Thyroid gland (tissue), 4 donors: ENCODE measurements around the gene ATXN7. TPM values are rescaled to one million over a fixed set of nuclear protein-coding genes. Genes with fewer than 3 reads are reported as not detected.

Source experiments
- DNase-seq, 2 donors: peaks; one replicate each; pipeline ENCODE4 v3.0.0-alpha.2; 2019
- H3K27ac ChIP-seq, 3 donors: fragments of 200-600 bp; sonication (generic); 1 replicate in 2 of 3; 2 replicates in 1 of 3; pipeline ENCODE4 v1.5.1; 2016 to 2019; ENCODE audit warnings: mild to moderate bottlenecking in 1 of 3, moderate library complexity in 1 of 3
- H3K27me3 ChIP-seq: fragments of 200-600 bp; sonication (generic); one replicate; pipeline ENCODE4 v1.5.1; 2019
- H3K36me3 ChIP-seq, 2 donors: fragments of 200-600 bp; sonication (generic); one replicate each; pipeline ENCODE4 v1.5.1; 2016 to 2019
- H3K4me1 ChIP-seq, 2 donors: fragments of 200-600 bp; sonication (generic); one replicate each; pipeline ENCODE4 v1.5.1; 2017 to 2019
- H3K4me3 ChIP-seq, 3 donors: fragments of 200-600 bp; sonication (generic); replicated peaks in 1 of 3; 1 replicate in 2 of 3; 2 replicates in 1 of 3; pipeline ENCODE4 v1.5.1; 2016; ENCODE audit warnings: mild to moderate bottlenecking in 1 of 3
- H3K9me3 ChIP-seq: fragments of 200-600 bp; sonication (generic); one replicate; pipeline ENCODE4 v1.5.1; 2017
- CTCF ChIP-seq, 6 experiments: fragments of 200-600 bp in 3 of 6; fragments of 450-650 bp in 3 of 6; sonication (generic) in 3 of 6; IDR thresholded peaks; one replicate each; pipeline ENCODE4 v1.5.1; 2016 to 2019; ENCODE audit warnings: antibody characterized with exemption in 6 of 6, mild to moderate bottlenecking in 2 of 6, inconsistent platforms in 1 of 6, moderate library complexity in 1 of 6
- POLR2A ChIP-seq, 2 donors: fragments of 450-650 bp; IDR thresholded peaks; one replicate each; pipeline ENCODE4 v1.6.1; 2017; ENCODE audit warnings: antibody characterized with exemption in 2 of 2, mild to moderate bottlenecking in 2 of 2, moderate library complexity in 1 of 2
- WGBS, 2 donors: methylation state at CpG; one replicate each; pipeline ENCODE4 v1.1.5; 2017; 5-methylcytosine and 5-hydroxymethylcytosine counted together
- intact Hi-C: fragments of 100-400 bp; cut with DNase I; formaldehyde crosslinking; loops from one replicate; pipeline ENCODE4 v1.15.1; 2023
- total RNA-seq, 4 donors: library from RNA; depleted of rRNA; stranded (reverse); fragments of >200 nt; gene quantifications; one replicate each; pipeline ENCODE4 v1.2.3, GENCODE V29; 2016

The ATXN7 gene
- total RNA-seq, 4 donors from 2014 or later: 23.2 to 51.8 (median 33.8) TPM

GRCh38 chr3:63980019-63980418 lies 116.4 kb downstream of the ATXN7 start:
- TF ChIP-seq POLR2A (IDR thresholded peaks at IDR 0.05): no peak
- TF ChIP-seq CTCF (IDR thresholded peaks at IDR 0.05): no peak
- Histone ChIP-seq H3K4me1 (peaks cover 0 to 26% of the 10 kb centered on the region in 2 donors), H3K36me3 (peaks cover 5 to 23% of the 10 kb centered on the region in 2 donors), H3K4me3 (no peak overlapping the region), H3K27ac (no peak overlapping the region), H3K9me3 (no peaks in the 10 kb centered on the region), H3K27me3 (no peaks in the 10 kb centered on the region)
- 91 to 95% methylated on average over 2 of the region's 2 CpGs for WGBS, 2 donors
- no peak for DNase-seq
- intact Hi-C loops: no loop called here

DNA sequence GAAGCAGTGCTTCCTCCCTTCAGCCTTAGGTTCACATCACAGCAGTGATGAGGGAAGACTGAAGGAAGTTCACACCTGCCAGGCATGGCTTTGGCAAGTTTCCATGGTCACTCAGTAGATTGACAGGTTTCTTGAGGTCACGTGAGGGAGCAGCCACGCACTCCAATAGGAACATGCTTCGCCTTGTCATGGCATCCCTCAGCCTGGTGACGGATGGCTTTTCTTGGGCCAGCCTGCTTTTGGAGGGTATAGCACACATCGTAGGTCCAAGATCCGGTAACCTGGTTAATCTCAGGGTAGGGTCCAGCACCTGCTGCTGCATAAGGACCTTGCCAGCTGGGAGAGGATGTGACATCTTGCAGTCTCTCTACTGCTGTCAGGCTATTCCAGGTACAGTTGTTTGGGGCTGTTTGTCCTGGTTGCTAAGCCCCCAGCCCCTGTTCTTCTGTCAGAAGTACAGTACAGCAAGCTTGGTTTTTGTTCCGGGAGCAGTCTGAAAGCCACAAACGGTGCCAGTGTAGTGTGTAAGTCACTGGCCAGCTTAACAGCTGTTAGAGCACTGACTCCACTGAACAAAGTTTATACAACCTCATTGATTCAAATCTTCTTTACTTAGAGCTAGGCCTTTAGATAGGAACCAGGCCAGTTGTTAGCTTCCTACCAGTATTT lies 117.3 kb downstream of the ATXN7 start:
- no peaks in the 10 kb centered on the region for H3K9me3 ChIP-seq
- no peaks in the 10 kb centered on the region for H3K27me3 ChIP-seq
- no peak overlapping the region for H3K4me3 ChIP-seq
- intact Hi-C loops: no loop called here
- WGBS, 2 donors: 90 to 97% methylated on average over 8 of the region's 8 CpGs
- H3K27ac ChIP-seq: no peak overlapping the region
- DNase-seq: no peak
- H3K36me3 ChIP-seq: peaks cover 5 to 23% of the 10 kb centered on the region in 2 donors
- peaks cover 0 to 20% of the 10 kb centered on the region in 2 donors for H3K4me1 ChIP-seq
- TF ChIP-seq POLR2A (IDR thresholded peaks at IDR 0.05) (no peak), CTCF (IDR thresholded peaks at IDR 0.05) (no peak)

GRCh38 chr3:63981980-63982379 lies 118.3 kb downstream of the ATXN7 start:
- 94 to 95% methylated on average over 4 of the region's 4 CpGs for WGBS, 2 donors
- H3K27me3 ChIP-seq: no peaks in the 10 kb centered on the region
- DNase-seq: no peak
- intact Hi-C loops: no loop called here
- H3K4me1 ChIP-seq: peaks cover 0 to 16% of the 10 kb centered on the region in 2 donors
- peaks cover 5 to 23% of the 10 kb centered on the region in 2 donors for H3K36me3 ChIP-seq
- H3K4me3 ChIP-seq: no peak overlapping the region
- no peak overlapping the region for H3K27ac ChIP-seq
- no peaks in the 10 kb centered on the region for H3K9me3 ChIP-seq
- no peak for TF ChIP-seq POLR2A (IDR thresholded peaks at IDR 0.05)
- TF ChIP-seq CTCF (IDR thresholded peaks at IDR 0.05): no peak

DNA sequence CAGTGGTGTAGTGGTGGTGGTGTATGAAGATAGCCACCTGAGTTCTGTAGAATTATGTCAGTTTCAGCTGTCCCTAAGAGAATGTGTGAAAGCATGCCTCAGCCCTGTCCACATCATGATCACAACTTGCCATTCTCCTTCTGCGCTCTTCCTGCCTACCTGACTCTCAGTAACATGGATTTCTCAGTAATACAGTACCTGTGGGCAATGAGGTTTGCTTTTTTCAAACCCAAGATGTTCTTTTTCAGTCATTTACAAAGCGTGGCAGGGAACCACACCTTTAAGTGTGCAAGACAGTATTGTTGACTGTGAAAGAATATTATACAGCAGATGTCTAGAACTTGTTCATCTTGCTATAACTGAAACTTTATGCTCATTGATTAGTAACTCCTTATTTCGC lies 120.7 kb downstream of the ATXN7 start:
- no peaks in the 10 kb centered on the region for H3K9me3 ChIP-seq
- intact Hi-C loops: no loop called here
- no peak overlapping the region for H3K27ac ChIP-seq
- no peaks in the 10 kb centered on the region for H3K4me1 ChIP-seq
- peaks cover 18 to 39% of the 10 kb centered on the region in 2 donors for H3K36me3 ChIP-seq
- DNase-seq: no peak
- no peaks in the 10 kb centered on the region for H3K27me3 ChIP-seq
- H3K4me3 ChIP-seq: no peak overlapping the region
- 96 to 97% methylated on average over 3 of the region's 3 CpGs for WGBS, 2 donors
- TF ChIP-seq CTCF (IDR thresholded peaks at IDR 0.05): no peak
- no peak for TF ChIP-seq POLR2A (IDR thresholded peaks at IDR 0.05)

GRCh38 chr3:63986146-63986545 lies 122.5 kb downstream of the ATXN7 start:
- Histone ChIP-seq H3K4me3 (no peak overlapping the region), H3K36me3 (peaks cover 29 to 49% of the 10 kb centered on the region in 2 donors), H3K27ac (no peak overlapping the region), H3K27me3 (no peaks in the 10 kb centered on the region), H3K9me3 (no peaks in the 10 kb centered on the region), H3K4me1 (no peaks in the 10 kb centered on the region)
- 70 to 73% methylated on average over 7 of the region's 7 CpGs for WGBS, 2 donors
- intact Hi-C loops: no loop called here
- TF ChIP-seq POLR2A (IDR thresholded peaks at IDR 0.05): no peak
- TF ChIP-seq CTCF (IDR thresholded peaks at IDR 0.05): no peak
- DNase-seq: no peak
